DMS153 (cell line): Measurements from ENCODE around the gene JTB.

Experiments used
- DNase-seq: peaks from one replicate; lab custom pipeline; 2025; lab: John Stamatoyannopoulos, UW

The JTB gene

DNA sequence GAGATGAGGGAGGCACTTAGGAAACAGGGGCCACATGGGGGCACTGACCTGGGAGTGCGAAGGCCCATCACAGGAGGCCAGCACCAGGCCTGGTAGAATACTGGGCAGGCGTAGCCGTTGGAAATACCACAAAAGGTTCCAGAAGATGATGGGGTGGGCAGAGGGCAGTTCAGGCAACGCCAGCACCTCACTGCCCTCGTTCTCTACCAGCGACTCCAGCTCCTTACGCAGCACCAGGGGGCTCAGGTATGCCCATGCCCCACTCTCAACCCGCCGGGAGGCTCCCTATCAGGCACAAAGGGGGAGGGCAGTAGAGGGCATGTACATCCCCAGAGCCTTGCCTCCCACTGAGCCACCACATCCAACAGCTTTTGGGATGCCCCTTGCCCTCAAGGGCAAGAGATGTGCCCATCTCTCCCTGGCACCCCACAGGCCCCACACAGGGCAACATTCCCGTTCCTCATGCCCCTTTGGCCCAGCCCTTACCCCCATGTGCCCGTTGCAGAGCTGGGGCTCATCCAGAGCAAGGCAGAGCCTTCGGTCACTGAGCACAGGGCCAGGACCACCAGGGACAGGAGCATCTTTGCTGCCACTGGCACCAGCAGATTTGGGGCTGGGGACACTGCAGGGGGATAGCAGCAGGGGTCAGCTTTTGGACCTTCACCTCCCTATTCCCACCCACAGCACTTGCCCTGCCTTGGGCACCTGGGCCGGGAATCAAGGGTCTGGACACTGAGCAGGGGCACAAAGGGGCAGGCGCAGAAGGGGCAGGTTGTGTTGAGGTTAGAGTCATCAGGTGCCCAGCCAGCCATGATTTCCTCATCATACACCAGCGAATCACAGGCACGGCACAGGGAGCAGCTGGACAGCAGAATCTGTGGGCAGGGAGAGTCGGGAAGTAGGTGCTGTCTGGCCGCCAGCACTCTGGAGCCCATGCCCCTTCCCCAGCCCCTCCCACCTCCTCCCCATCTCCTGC, 45.0 kb downstream of the JTB start:
- no peak for DNase-seq

- no peak for DNase-seq
Measured at GRCh38 chr1:153929981-153930948, 47.2 kb downstream of the JTB start.

- DNase-seq = no peak
Measured at GRCh38 chr1:153929426-153929825, 48.0 kb downstream of the JTB start.

GRCh38 chr1:153928791-153929341, 48.6 kb downstream of the JTB start:
- DNase-seq = no peak

DNA sequence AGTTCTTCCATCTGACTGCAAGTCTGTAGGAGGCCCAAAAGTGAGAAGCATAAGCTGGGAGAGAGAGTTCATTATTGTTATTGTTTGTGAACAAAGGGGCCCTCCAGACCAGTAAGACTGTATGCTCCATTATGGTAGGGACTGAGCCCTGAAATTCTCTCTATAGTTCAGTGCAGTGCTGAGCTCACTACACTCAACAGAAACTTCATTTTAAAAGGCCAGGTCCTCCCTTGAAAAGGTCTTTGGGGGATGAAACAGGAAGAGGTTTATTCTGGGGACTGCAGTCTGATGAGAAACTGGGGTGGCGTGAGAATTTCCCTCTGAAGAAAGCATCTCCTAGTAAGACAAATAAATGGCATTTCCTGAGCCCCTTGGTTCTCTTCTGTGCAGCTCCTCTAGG, 49.2 kb downstream of the JTB start:
- no peak for DNase-seq

GRCh38 chr1:153926405-153926804, 51.1 kb downstream of the JTB start:
- no peak for DNase-seq
